ENCODE results near the gene KCNG4. TPM values are rescaled to one million over a fixed set of nuclear protein-coding genes. Genes with fewer than 3 reads are reported as not detected.

KCNG4 gene
- total RNA-seq, 1 experiment from 2014 or later, result not detected

GRCh38 chr16:84278333-84278732 is 38.5 kb upstream of the KCNG4 start:
- ChIA-PET POLR2A (ENCODE audit: low non-redundant PET) (no interaction called here), CTCF (no interaction called here)
- BruUV-seq (replicated peaks), result no TSS peak
- Histone ChIP-seq H3K4me3 (ENCODE audit: low read depth, low read length, poor library complexity, severe bottlenecking) (no peak overlapping the region), H3K9me3 (ENCODE audit: low read depth, low read length, poor library complexity, severe bottlenecking) (no peaks in the 10 kb centered on the region), H3K36me3 (ENCODE audit: insufficient read depth, low read length, poor library complexity, severe bottlenecking) (no peaks in the 10 kb centered on the region), H3K27ac (ENCODE audit: low read depth, low read length, poor library complexity, severe bottlenecking) (no peak overlapping the region), H3K27me3 (replicated peaks; ENCODE audit: insufficient read depth, low read depth, low read length, poor library complexity) (no peaks in the 10 kb centered on the region), H3K4me1 (ENCODE audit: insufficient read depth, low read length, poor library complexity, severe bottlenecking) (no peaks in the 10 kb centered on the region)
- no peak for DNase-seq (ENCODE audit: low spot score)
- TF ChIP-seq EZH2 (IDR thresholded peaks at IDR 0.05; ENCODE audit: borderline replicate concordance, low read depth, low read length, poor library complexity, severe bottlenecking), result no peak
- TF ChIP-seq, protein P1, sequence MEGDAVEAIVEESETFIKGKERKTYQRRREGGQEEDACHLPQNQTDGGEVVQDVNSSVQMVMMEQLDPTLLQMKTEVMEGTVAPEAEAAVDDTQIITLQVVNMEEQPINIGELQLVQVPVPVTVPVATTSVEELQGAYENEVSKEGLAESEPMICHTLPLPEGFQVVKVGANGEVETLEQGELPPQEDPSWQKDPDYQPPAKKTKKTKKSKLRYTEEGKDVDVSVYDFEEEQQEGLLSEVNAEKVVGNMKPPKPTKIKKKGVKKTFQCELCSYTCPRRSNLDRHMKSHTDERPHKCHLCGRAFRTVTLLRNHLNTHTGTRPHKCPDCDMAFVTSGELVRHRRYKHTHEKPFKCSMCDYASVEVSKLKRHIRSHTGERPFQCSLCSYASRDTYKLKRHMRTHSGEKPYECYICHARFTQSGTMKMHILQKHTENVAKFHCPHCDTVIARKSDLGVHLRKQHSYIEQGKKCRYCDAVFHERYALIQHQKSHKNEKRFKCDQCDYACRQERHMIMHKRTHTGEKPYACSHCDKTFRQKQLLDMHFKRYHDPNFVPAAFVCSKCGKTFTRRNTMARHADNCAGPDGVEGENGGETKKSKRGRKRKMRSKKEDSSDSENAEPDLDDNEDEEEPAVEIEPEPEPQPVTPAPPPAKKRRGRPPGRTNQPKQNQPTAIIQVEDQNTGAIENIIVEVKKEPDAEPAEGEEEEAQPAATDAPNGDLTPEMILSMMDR (conservative IDR thresholded peaks at IDR 0.05; ENCODE audit: low read depth, low read length), result no peak
- intact Hi-C loops (cut with micrococcal nuclease; ENCODE audit: unreplicated experiment), result no loop called here

GRCh38 chr16:84277244-84277823 is 37.5 kb upstream of the KCNG4 start:
- no peak overlapping the region for H3K4me3 ChIP-seq (ENCODE audit: low read depth, low read length, poor library complexity, severe bottlenecking)
- no TSS peak for BruUV-seq (replicated peaks)
- H3K27ac ChIP-seq (ENCODE audit: low read depth, low read length, poor library complexity, severe bottlenecking), result no peak overlapping the region
- ChIA-PET CTCF (interaction anchor here (0.8 kb wide), 1 partner anchor 31 kb away, joined by 8 read pairs; no protein-coding TSS in a partner anchor), POLR2A (ENCODE audit: low non-redundant PET) (no interaction called here)
- peak; percentile 68 for DNase-seq (ENCODE audit: low spot score)
- no peaks in the 10 kb centered on the region for H3K4me1 ChIP-seq (ENCODE audit: insufficient read depth, low read length, poor library complexity, severe bottlenecking)
- H3K36me3 ChIP-seq (ENCODE audit: insufficient read depth, low read length, poor library complexity, severe bottlenecking), result no peaks in the 10 kb centered on the region
- H3K27me3 ChIP-seq (replicated peaks; ENCODE audit: insufficient read depth, low read depth, low read length, poor library complexity), result peaks cover 4% of the 10 kb centered on the region
- no peak for TF ChIP-seq EZH2 (IDR thresholded peaks at IDR 0.05; ENCODE audit: borderline replicate concordance, low read depth, low read length, poor library complexity, severe bottlenecking)
- TF ChIP-seq, protein P1 (conservative IDR thresholded peaks at IDR 0.05; ENCODE audit: low read depth, low read length), result peak; percentile 90
- H3K9me3 ChIP-seq (ENCODE audit: low read depth, low read length, poor library complexity, severe bottlenecking), result no peaks in the 10 kb centered on the region
- intact Hi-C loops (cut with micrococcal nuclease; ENCODE audit: unreplicated experiment), result loop anchor here (1.0 kb wide), 1 partner anchor 207 kb away; no protein-coding TSS in a partner anchor

DNA sequence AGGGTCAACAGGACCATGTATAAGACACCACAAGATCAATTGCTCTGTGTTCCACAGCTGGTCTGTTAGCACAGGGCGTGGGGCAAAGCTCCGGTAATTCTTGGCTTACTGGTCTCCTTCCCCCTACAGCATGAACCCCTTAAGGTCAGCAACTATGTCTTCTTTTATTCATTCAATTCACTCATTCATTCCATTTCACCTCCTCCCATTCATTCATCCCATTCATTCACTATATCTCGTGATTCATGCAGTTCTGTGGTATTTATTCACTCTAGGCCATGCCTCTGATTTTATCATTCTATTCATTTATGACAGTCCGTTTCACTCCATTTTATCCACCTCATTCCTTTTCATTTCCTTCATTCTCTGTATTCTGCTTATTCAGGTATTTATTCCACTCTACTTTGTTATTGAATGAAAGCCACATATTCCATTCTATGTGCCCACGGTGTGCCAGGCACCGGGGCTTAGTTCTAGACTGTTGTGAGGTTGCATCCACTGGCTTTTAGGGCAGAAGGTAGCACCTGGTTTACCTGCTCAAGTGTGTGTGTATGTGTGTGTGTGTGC is 35.9 kb upstream of the KCNG4 start:
- no peak for DNase-seq (ENCODE audit: low spot score)
- no peak for TF ChIP-seq EZH2 (IDR thresholded peaks at IDR 0.05; ENCODE audit: borderline replicate concordance, low read depth, low read length, poor library complexity, severe bottlenecking)
- TF ChIP-seq, protein P1 (conservative IDR thresholded peaks at IDR 0.05; ENCODE audit: low read depth, low read length), result no peak
- no TSS peak for BruUV-seq (replicated peaks)
- Histone ChIP-seq H3K27me3 (replicated peaks; ENCODE audit: insufficient read depth, low read depth, low read length, poor library complexity) (peaks cover 5% of the 10 kb centered on the region), H3K4me1 (ENCODE audit: insufficient read depth, low read length, poor library complexity, severe bottlenecking) (no peaks in the 10 kb centered on the region), H3K4me3 (ENCODE audit: low read depth, low read length, poor library complexity, severe bottlenecking) (no peak overlapping the region), H3K36me3 (ENCODE audit: insufficient read depth, low read length, poor library complexity, severe bottlenecking) (no peaks in the 10 kb centered on the region), H3K27ac (ENCODE audit: low read depth, low read length, poor library complexity, severe bottlenecking) (no peak overlapping the region), H3K9me3 (ENCODE audit: low read depth, low read length, poor library complexity, severe bottlenecking) (no peaks in the 10 kb centered on the region)
- CTCF ChIA-PET, result no interaction called here
- intact Hi-C loops (cut with micrococcal nuclease; ENCODE audit: unreplicated experiment), result no loop called here
- POLR2A ChIA-PET (ENCODE audit: low non-redundant PET), result no interaction called here
